ENCODE results near the gene ESRRA.

The ESRRA gene

GRCh38 chr11:64305075-64305690 lies at the start of gene ESRRA:
ESRRA (plus strand) TSS chr11:64305524; CDS start chr11:64307180, 1,656 bp downstream.
- peak; percentile 96 for DNase-seq (ENCODE audit: low spot score)

DNA sequence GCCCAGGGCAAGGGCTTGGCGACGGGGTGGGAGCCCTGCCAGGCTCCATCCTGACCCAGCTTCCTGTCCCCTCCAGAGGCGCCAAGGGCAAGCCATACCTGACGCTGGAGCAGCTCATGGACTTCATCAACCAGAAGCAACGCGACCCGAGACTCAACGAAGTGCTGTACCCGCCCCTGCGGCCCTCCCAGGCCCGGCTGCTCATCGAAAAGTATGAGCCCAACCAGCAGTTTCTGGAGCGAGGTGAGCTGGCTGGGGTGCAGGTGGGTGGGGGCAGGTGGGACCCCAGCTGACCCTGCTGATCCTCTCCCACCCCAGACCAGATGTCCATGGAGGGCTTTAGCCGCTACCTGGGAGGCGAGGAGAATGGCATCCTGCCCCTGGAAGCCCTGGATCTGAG lies 49.0 kb upstream of the ESRRA start:
- DNase-seq (ENCODE audit: low spot score): no peak

DNA sequence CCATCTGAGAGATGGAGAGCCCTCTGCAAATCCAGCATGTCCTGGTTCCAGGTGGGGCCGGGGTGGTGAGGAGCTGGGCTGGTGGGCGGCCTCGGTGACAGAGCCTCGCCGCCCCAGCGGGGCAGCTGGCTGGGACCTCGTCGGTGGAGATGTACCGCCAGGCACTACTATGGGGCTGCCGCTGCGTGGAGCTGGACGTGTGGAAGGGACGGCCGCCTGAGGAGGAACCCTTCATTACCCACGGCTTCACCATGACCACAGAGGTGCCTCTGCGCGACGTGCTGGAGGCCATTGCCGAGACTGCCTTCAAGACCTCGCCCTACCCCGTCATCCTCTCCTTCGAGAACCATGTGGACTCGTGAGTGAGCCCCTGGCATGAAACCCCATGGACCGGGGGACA lies 47.0 kb upstream of the ESRRA start:
- no peak for DNase-seq (ENCODE audit: low spot score)

GRCh38 chr11:64258946-64259532 lies 46.3 kb upstream of the ESRRA start:
- DNase-seq (ENCODE audit: low spot score): no peak

DNA sequence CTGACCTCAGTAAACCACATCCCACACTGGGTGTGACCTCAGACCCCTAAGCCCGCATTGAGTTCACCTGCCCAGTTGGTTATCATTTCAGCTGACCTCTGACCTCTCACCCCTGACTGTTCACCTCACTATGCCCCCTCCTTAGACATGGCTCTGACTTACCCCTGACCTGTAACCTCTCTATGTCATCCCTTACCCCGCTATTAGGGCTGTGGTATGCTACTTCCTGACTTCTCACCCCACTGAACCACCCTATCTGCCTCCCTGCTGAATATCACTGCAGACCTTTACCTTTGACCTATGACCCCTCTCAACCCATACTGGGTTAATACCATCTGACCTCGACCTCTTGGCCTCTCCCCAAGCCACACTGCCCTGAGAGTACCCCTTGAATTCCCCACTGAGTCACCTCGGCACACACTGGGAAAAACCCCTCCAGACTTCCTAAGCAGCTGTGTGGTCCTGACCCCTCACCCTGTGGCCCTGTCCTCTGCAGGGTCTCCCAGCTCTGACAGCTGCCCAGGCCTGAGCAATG lies 45.7 kb upstream of the ESRRA start:
- no peak for DNase-seq (ENCODE audit: low spot score)

DNA sequence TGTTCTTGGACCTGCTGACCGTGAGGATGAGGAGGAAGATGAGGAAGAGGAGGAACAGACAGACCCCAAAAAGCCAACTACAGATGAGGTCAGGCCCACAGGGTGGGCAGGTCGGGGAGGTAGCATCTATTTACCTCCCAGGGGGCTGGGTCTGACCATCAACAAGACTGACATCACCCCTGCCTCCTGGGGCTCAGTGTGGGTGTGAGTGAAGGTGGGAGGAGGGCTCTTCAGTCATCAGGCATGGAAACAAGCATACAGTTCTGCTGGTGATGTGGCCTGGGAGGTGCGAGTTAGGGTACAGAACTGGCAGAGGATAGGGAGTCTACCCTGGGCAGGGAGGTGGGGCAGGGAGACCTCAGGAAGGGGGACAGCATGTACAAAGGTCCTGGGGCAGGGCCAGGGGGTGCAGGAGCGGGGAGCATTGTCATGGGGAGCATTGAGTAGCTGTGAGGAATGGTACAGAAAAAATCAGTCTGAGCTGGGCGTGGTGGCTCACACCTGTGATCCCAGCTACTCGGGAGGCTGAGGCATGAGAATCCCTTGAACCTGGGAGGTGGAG lies 45.1 kb upstream of the ESRRA start:
- no peak for DNase-seq (ENCODE audit: low spot score)

GRCh38 chr11:64261556-64262080 lies 43.7 kb upstream of the ESRRA start:
- DNase-seq (ENCODE audit: low spot score): no peak

- DNase-seq (ENCODE audit: low spot score): no peak
These were observed 42.9 kb upstream of the ESRRA start for GRCh38 chr11:64262271-64263002.

GRCh38 chr11:64263021-64263946 lies 42.0 kb upstream of the ESRRA start:
- DNase-seq (ENCODE audit: low spot score): no peak

DNA sequence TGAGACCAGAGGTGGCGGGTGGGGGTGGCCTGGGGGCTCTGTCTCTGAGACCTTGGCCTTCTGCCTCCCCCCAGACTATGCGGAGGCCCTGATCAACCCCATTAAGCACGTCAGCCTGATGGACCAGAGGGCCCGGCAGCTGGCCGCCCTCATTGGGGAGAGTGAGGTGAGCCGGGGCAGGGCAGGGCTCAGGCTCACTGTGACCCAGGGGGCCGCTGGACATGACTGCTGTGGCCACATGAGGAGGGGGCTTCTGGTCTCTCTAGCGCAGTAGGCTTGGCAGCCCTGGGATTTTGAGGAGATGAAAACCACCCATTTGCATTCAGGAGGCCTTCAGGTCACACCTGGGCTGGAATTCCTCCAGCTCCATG lies 41.4 kb upstream of the ESRRA start:
- DNase-seq (ENCODE audit: low spot score): no peak

GRCh38 chr11:64264371-64264852 lies 40.9 kb upstream of the ESRRA start:
- DNase-seq (ENCODE audit: low spot score): no peak

DNA sequence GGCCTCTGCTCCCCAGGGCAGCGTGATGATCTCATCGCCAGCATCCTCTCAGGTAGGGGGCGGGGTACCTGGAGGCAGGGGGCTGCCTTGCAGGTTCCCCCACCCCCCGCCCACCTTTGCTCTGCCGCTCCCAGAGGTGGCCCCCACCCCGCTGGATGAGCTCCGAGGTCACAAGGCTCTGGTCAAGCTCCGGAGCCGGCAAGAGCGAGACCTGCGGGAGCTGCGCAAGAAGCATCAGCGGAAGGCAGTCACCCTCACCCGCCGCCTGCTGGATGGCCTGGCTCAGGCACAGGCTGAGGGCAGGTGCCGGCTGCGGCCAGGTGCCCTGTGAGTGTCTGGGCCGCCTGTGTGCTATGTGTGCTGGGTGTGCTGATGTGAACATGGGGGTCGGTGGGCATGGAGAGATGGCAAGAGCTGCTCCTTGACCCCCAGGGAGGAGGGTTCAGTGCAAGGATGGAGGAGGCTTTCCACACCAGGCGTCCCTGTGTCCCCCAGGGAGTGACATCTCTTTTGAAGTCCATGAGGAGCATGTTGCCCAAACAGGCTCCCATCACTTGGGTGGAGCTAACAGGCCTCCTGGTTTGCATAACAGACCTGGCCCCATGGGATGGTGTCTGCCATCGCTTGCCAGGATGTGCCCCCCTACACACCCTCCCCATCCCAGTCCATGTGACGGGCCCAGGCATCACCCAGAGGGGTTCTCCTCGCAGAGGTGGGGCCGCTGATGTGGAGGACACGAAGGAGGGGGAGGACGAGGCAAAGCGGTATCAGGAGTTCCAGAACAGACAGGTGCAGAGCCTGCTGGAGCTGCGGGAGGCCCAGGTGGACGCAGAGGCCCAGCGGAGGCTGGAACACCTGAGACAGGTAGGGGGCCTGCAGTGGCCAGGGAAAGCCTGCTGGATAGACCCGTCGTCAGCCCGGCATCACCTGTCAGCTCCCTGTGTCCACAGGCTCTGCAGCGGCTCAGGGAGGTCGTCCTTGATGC lies 39.9 kb upstream of the ESRRA start:
- DNase-seq (ENCODE audit: low spot score): no peak

DNA sequence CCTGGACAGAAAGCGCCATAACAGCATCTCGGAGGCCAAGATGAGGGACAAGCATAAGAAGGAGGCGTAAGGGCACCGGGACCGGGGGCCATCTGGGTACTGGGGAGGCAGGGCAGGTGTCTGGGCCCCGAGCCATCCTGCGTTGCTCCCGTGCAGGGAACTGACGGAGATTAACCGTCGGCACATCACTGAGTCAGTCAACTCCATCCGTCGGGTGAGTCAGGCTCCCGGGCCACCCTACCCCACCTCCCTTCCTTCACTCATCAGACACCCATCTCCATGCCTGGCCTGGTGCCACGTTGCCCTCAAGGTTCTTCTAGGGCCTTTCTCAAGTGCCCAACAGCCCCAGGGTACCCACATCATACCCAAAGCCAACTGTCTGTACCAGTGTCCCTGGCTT lies 39.0 kb upstream of the ESRRA start:
- peak; percentile 69 for DNase-seq (ENCODE audit: low spot score)

DNA sequence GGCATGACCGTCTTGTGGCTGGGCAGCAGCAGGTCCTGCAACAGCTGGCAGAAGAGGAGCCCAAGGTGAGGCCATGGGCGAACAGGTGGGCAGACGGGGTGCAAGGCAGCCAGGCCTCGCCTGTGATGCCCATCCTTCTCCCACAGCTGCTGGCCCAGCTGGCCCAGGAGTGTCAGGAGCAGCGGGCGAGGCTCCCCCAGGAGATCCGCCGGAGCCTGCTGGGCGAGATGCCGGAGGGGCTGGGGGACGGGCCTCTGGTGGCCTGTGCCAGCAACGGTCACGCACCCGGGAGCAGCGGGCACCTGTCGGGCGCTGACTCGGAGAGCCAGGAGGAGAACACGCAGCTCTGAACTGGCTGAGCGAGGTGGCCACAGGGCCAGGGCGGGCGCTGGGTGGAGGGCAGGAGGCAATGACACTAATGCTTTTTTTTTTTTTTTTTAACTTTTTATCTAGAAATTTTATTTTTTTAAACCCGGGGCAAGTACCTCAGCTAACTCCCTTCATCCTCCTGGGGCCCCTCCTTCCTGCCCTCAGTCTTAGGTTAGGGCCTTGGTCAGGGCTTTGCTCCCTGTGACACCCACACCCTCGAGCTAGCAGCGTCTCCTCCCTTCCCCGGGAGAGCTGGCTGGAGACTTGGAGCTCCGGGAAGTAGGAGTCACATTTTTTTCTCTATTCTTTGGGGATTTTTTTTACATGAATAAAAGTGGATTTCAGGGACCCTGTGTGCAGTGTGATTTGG lies 37.9 kb upstream of the ESRRA start:
- no peak for DNase-seq (ENCODE audit: low spot score)

DNA sequence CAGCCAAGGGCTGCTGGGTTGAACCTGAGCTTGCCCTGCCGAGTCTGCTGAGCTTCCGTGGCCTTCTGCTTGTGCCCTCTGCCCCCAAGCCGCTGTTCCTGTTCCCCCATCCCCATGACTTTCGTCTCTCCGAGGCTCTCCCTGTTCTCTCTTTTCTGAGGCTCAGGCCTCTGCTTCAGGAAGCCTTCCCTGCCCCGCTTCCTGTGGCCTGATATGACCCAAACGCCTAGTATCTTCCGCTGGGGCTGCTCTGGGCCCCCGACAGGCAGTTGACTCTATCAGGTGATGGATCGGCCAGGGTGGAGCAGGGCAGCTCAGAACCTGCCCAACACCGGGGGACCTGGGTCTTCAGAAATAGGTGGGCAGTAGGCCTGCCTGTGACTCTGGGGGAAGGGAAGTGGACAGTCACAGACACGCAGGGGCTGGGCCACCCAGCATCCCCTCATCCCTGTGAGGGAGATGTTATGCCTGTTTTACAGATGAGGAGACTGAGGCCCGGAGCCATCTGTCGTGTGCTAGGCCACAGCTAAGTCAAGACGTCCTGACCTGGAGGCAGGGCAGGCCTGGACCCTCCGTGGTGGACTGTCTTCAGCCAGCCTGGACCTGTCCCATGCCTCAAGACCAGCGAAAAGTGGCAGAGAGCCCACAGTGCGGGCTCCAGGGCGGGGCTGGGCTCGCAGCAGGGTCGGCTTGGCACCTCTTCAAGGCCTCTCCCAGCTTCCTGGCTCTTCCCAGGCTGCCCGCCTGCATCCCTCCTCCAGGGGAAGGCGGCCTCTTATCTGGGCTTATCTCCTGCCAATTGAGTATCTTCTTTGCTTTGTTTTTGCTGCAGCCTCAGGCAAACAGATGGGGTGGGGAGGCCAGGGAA lies 37.1 kb upstream of the ESRRA start:
- peak; percentile 25 for DNase-seq (ENCODE audit: low spot score)

- peak; percentile 81 for DNase-seq (ENCODE audit: low spot score)
These were observed 36.3 kb upstream of the ESRRA start for GRCh38 chr11:64268893-64269539.

- peak; percentile 99 for DNase-seq (ENCODE audit: low spot score)
These were observed 35.6 kb upstream of the ESRRA start for GRCh38 chr11:64269540-64270220.
